HG03565 (cell line): ENCODE data around the gene STK31.
"Not testable (repeated sequence)": the region's sequence is repeated elsewhere in the genome, so short reads cannot be mapped to it uniquely, and the experiment has no call there.

Experiments
- ATAC-seq: cut with Tn5 transposase; IDR thresholded peaks from one replicate; pipeline ENCODE4 v1.9.1; 2021; ENCODE audit warnings: mild to moderate bottlenecking, moderate library complexity; ENCODE audit not compliant: unreplicated experiment

Gene STK31

DNA sequence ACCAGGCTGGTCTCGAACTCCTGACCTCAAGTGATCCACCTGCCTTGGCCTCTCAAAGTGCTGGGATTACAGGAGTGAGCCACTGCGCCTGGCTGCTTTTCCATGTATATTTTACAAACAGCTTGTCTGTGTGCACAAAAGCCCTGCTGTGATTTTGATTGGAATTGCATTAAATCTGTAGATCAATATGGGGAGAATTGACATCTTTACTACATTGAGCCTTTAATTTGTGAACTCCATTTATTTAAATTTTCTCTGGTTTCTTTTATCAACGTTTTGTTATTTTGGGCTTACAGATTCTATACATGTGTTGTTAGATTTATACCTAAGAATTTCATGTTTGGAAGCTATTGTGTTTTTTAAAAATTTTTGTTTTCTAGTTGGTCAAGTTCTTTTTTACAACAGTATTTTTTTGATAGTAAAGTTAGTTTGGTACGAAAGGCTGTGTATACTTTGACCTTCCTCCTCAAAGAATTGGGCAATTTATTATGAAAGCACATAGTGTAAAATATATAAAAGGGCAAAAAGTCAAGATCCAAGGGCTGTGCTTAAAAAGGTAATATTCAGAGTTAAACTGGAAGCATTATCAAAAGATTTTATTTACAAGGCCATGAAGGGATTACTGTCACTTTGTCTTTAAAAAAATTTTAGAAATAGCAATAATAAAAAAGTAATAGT, 92.8 kb downstream of the STK31 start:
- ATAC-seq: no peak

DNA sequence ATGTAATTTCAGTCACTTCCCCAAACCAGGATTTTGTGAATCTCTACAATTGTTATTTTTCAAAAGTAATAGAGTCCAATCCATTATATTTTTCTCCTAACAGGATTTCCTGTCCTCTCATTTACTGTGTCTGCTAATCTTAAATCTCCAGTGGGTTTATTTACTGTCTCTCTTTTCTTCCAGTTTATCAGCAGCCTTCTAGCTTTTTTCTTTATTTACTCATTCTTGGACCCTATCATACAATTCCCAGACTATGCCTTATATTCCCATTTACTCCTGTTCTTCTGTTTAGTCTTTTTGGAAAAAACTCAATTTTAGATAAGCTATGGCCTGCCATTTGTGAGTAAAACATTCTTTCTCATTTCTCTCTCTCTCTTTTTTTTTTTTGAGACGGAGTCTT, 94.7 kb downstream of the STK31 start:
- ATAC-seq: no peak

DNA sequence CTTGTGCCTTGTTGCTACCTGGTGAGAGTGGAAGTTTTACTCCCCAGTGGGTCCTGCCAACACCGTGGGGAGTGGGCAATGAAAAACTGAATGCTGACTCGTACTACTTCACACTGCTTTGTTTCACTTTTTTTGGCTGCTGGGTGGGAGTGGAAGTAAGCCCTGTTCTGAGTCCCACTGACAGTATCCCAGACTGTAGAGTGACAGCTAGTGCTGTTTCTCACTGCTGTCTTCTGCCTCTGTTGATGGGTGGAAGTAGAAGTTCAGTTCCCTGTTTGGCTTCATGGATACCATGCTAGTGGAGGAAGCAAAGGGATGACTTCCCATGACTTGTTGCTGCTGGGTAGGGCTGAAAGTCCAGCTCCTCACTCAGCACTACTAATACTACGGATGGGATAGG, 98.4 kb downstream of the STK31 start:
- no peak for ATAC-seq

DNA sequence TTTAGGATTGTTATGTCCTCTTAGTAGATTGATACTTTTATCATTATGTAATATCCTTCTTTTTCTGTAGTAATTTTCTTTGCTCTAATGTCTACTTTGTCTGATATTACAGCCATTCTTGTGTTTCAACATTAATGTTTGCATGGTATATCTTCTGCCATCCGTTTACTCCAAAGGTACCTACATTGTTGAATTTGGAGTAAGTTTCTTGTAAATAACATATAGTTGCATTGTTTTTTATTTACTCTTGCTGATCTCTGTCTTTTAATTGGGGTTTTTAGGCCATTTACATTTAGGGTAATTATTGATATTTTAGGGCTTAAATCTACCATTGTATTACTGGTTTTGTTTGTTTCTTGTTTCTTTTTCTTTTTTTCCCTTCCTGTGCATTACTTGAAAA, 100.1 kb downstream of the STK31 start:
- no peak for ATAC-seq

DNA sequence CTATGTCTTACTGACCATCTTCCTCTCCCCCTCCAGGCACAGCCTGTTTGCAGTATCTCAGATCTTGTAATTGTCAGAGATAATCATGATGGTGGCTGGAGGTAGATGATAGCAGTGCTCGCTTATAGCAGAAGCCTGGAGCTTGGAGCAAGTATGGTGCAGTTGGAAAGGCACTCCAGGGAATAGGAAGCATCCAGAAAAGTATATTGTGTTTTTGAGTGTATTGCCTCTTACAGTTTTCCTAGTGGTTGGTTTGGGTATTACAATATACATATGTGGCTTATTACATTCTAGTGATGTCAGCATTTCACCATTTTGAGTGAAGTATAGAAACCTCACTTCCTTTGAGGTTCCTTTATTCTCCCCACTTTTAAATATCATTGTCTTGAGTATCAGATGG, 101.5 kb downstream of the STK31 start:
- ATAC-seq: no peak

DNA sequence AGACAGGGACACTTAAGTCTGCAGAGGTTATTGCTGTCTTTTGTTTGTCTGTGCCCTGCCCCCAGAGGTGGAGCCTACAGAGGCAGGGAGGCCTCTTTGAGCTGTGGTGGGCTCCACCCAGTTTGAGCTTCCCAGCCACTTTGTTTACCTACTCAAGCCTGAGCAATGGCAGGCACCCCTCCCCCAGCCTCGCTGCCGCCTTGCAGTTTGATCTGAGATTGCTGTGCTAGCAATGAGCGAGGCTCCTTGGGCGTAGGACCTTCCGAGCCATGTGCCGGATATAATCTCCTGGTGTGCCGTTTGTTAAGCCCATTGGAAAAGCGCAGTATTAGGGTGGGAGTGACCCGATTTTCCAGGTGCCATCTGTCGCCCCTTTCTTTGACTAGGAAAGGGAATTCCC, 118.1 kb downstream of the STK31 start:
- not testable (repeated sequence) for ATAC-seq

DNA sequence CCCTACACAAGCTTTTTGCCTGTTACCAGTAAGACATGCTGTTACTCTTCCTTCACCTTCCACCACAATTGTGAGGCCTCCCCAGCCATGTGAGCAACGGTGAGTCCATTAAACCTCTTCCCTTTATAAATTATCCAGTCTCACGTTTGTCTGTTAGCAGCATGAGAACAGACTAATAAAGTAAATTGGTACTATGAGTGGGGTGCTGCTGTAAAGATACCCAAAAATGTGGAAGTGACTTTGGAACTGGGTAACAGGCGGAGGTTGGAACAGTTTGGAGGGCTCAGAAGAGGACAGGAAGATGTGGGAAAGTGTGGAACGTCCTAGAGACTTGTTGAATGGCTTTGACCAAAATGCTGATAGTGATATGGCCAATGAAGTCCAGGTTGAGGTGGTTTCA, 122.7 kb downstream of the STK31 start:
- ATAC-seq: not testable (repeated sequence)

DNA sequence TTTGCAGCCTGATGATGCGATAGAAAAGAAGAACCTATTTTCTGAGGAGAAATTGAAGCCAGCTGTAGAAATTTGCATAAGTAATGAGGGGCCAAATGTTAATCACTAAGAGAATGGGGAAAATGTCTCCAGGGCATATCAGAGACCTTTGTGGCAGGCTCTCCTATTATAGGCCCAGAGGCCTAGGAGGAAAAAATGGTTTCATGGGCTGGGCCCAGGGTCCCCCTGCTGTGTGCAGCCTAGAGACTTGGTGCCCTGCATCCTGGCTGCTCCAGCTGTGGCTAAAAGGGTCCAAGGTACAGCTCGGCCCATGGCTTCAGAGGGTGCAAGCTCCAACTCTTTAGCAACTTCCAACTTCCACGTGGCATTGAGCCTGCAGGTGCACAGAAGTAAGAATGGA, 123.4 kb downstream of the STK31 start:
- ATAC-seq: no peak

DNA sequence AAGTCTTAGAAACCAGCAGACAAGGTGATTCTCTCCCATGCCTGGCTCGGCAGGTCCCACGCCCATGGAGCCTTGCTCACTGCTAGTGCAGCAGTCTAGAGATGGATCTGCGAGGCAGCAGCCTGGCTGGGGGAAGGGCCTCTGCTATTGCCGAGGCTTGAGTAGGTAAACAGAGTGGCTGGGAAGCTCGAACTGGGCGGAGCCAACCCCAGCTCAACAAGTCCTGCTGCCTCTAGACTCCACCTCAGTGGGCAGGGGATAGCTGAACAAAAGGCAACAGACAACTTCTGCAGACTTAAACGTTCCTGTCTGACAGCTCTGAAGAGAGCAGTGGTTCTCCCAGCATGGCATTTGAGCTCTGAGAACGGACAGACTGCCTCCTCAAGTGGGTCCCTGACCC, 134.8 kb downstream of the STK31 start:
- ATAC-seq: not testable (repeated sequence)

DNA sequence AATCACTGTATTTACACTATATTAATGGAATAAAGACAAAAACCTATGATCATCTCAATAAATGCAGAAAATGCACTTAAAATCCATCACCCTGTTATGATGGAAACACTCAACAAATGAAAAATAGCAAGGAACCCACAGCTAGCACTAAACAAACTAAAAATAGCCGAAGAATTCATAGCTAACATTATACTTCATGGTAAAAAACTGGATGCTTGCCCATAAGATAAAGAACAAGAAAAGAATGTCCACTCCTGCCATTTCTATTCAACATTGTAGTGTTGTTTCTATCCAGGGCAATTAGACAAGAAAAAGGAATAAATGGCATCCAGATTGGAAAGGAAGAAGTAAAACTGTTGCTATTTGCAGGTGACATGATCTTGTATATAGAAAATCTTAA, 142.1 kb downstream of the STK31 start:
- ATAC-seq: no peak

DNA sequence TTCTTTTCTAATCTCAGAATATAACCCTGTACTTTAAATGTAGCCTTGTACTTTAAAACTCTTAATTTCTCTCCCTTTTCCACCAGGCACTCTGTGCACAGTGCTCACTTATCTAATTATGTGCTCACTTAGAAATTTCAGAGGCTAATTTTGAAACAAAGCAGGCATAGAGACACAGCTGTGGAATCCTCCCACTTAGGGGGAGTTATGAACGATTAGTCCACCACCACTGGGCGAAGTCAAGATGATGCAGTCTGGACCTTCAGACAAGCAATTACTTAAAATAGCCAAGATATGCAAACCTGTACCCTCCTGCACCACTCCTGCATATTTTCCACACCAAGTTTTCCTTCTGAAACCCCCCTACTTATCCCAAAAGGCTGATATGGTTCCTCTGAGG, 143.0 kb downstream of the STK31 start:
- no peak for ATAC-seq

DNA sequence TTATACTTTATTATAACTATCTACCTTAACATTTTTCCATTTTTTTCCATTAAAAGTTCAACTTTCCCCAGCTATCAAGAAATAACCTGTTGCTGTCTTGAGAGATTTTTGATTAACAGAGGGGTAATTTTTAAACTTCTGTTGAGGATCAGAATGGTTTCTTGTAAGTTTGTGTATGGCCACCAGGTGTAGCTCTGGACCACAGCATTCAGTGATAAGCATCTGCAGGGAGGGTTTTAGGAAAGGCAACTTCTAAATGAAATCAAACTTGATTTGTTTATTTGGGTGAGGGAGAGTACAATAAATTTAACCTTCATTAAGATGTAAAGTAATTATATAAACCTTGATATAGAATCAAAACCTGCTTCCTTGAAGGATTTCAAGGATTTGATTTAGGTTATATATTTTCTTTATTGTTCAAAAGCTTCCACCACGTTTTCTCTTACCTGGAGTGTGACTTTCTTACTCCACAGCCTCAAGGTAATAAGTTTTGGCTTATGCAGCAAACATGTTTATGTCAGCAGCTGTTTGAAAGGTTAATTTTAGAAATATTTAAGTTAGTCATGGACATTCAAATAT, 153.3 kb downstream of the STK31 start:
- no peak for ATAC-seq

DNA sequence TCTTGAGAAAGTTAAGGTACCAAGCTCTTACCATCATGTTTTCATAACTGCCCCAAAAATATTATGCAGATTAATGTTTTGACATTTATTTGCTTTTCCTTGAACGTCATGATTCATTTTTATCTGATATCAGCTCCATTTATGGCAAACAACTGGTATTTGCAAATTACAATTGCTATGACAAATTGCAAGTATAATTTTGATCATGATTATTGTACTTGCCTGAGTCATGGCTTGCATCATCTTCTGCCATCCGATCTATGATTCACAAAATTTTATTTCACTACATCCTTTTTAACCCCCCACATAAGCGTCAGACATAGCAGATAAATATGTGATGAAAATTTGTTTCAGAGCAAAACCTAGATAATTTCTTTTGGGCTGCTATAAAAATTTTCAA, 155.0 kb downstream of the STK31 start:
- no peak for ATAC-seq

DNA sequence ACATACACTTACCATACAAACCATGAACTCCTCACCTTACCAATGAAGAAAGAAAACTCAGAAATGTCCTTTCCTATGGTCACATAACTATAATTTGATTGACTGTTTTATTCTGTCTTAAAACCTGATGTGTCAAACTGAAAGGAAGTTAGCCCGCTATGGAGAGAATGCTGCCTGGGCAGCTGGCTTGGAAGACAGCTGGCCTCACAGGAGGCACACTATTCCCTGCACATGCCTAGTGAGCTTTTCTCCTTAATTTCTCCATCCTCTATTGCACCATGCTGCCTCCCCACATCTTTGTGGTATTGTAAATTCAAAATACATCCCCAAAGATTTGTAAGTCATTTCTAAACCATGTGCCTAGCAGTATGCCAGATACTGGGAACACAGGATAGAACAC, 163.3 kb downstream of the STK31 start:
- no peak for ATAC-seq

DNA sequence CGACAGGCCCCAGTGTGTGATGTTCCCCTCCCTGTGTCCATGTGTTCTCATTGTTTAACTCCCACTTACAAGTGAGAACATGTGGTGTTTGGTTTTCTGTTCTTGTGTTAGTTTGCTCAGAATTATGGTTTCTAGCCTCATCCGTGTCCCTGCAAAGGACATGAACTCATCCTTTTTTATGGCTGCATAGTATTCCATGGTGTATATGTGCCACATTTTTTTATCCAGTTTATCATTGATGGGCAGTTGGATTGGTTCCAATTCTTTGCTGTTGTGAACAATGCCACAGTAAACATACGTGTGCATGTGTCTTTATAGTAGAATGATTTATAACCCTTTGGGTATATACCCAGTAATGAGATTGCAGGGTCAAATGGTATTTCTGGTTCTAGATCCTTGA, 166.5 kb downstream of the STK31 start:
- not testable (repeated sequence) for ATAC-seq
